HepG2 (cell line): ENCODE data around the gene PAK6. TPM values are rescaled to one million over a fixed set of nuclear protein-coding genes. Genes with fewer than 3 reads are reported as not detected.

ENCODE experiments used
- ATAC-seq: fragments of 200-7000 bp; cut with Tn5 transposase; 3 replicates; pipeline ENCODE4 v1.9.1; 2020; ENCODE audit warnings: mild to moderate bottlenecking, moderate library complexity
- BruUV-seq: library from RNA; stranded (reverse); fragments of 400-500 nt; replicated peaks from 2 replicates; lab custom pipeline; 2021; lab: Mats Ljungman, UMichigan
- CTCF ChIA-PET: fragments of 300-600 bp; formaldehyde crosslinking; extraction: SDS; loops from one replicate; lab custom pipeline; 2021; ENCODE audit warnings: low total read pairs, inconsistent platforms, low intra/inter-chr PET ratio; lab: Yijun Ruan, JAX
- POLR2A ChIA-PET: fragments of 350-600 bp; sonication (Branson Sonifier 250); formaldehyde crosslinking; loops from one replicate; lab custom pipeline; 2020; ENCODE audit warnings: antibody characterized with exemption, inconsistent platforms; lab: Yijun Ruan, JAX
- DNase-seq: peaks from one replicate; pipeline ENCODE4 v3.0.0-alpha.2; 2015; ENCODE audit warnings: low spot score
- FAIRE-seq: peaks from 3 replicates; lab custom pipeline; 2011; peaks lifted over from hg19 to GRCh38; lab: Jason Lieb, UNC
- H2AFZ ChIP-seq: one replicate; pipeline ENCODE4 v1.6.1; 2011; ENCODE audit warnings: low read length, inconsistent platforms
- H3K27ac ChIP-seq: fragments of 300-600 bp; 3 replicates; pipeline ENCODE4 v1.8.0; 2011; ENCODE audit warnings: mixed run types, mild to moderate bottlenecking, mixed read lengths, low read length, inconsistent platforms; ENCODE audit not compliant: insufficient read depth; ENCODE audit errors: extremely low read length
- H3K27me3 ChIP-seq, 2 experiments: fragments of 200-600 bp in 1 of 2; 2 replicates in 1 of 2; 3 replicates in 1 of 2; pipeline versions ENCODE4 v1.6.0 to v1.8.0; 2011; ENCODE audit warnings: low read length in 2 of 2, mild to moderate bottlenecking in 2 of 2, moderate library complexity in 2 of 2, inconsistent platforms in 1 of 2; ENCODE audit not compliant: insufficient read depth in 2 of 2, control insufficient read depth in 1 of 2
- H3K36me3 ChIP-seq, 2 experiments: fragments of 200-600 bp in 1 of 2; replicated peaks in 1 of 2; 2 replicates in 1 of 2; 3 replicates in 1 of 2; pipeline versions ENCODE4 v1.5.1 to v1.8.0; 2011; ENCODE audit warnings: low read length in 2 of 2, inconsistent platforms in 1 of 2; ENCODE audit not compliant: insufficient read depth in 2 of 2, control insufficient read depth in 1 of 2
- H3K4me1 ChIP-seq: 2 replicates; pipeline ENCODE4 v1.5.1; 2012; ENCODE audit warnings: low read length, inconsistent platforms; ENCODE audit not compliant: insufficient read depth
- H3K4me2 ChIP-seq: 2 replicates; pipeline ENCODE4 v1.6.0; 2011; ENCODE audit warnings: low read depth, low read length, inconsistent platforms
- H3K4me3 ChIP-seq, 3 experiments: fragments of 200-600 bp in 1 of 3; sonication (generic), shearing (Covaris generic) in 1 of 3; replicated peaks in 1 of 3; 2 replicates each; pipeline ENCODE4 v1.5.1; 2011 to 2016; ENCODE audit warnings: low read length in 3 of 3, inconsistent platforms in 2 of 3, low read depth in 2 of 3, mild to moderate bottlenecking in 2 of 3, control low read depth in 1 of 3, mixed read lengths in 1 of 3; ENCODE audit not compliant: insufficient read depth in 1 of 3
- H3K79me2 ChIP-seq: one replicate; pipeline ENCODE4 v1.6.1; 2011; ENCODE audit warnings: low read length, inconsistent platforms; ENCODE audit not compliant: insufficient read depth
- H3K9ac ChIP-seq: 2 replicates; pipeline ENCODE4 v1.6.0; 2011; ENCODE audit warnings: mild to moderate bottlenecking, low read depth, low read length, inconsistent platforms; ENCODE audit not compliant: insufficient read depth
- H3K9me3 ChIP-seq: 2 replicates; pipeline ENCODE4 v1.5.1; 2012; ENCODE audit warnings: mild to moderate bottlenecking, low read length
- H4K20me1 ChIP-seq: 2 replicates; pipeline ENCODE4 v1.6.0; 2011; ENCODE audit warnings: inconsistent platforms, mild to moderate bottlenecking, low read length, moderate library complexity; ENCODE audit not compliant: insufficient read depth
- CHD4 ChIP-seq: fragments of 200-600 bp; sonication (generic); IDR thresholded peaks from 2 replicates; pipeline ENCODE4 v1.7.0; 2017; ENCODE audit warnings: mild to moderate bottlenecking, low read length, borderline replicate concordance
- HDAC1 ChIP-seq: sonication (generic); formaldehyde crosslinking; IDR thresholded peaks from 2 replicates; pipeline ENCODE4 v1.5.1; 2020; ENCODE audit warnings: mild to moderate bottlenecking, missing genetic modification reagents
- HNRNPK ChIP-seq: fragments of 200-400 bp; formaldehyde crosslinking; IDR thresholded peaks from 2 replicates; pipeline ENCODE4 v1.6.1; 2018; ENCODE audit warnings: low read length, low read depth, moderate library complexity, mild to moderate bottlenecking; ENCODE audit not compliant: poor library complexity, severe bottlenecking
- LCORL ChIP-seq, 2 experiments: fragments of 450-650 bp in 1 of 2; sonication (generic) in 1 of 2; formaldehyde crosslinking in 1 of 2; IDR thresholded peaks; 2 replicates each; pipeline versions ENCODE4 v1.5.0 to v1.6.1; 2017 to 2020; ENCODE audit warnings: antibody characterized with exemption in 1 of 2, missing genetic modification reagents in 1 of 2
- NR2F6 ChIP-seq, 2 experiments: IDR thresholded peaks; 2 replicates each; pipeline ENCODE4 v1.6.1; 2016; ENCODE audit warnings: antibody characterized with exemption in 1 of 2, mild to moderate bottlenecking in 1 of 2
- RNF219 ChIP-seq: sonication (generic); formaldehyde crosslinking; IDR thresholded peaks from 2 replicates; pipeline ENCODE4 v1.5.0; 2020; ENCODE audit warnings: mild to moderate bottlenecking, missing genetic modification reagents
- TRAFD1 ChIP-seq: sonication (generic); formaldehyde crosslinking; IDR thresholded peaks from 2 replicates; pipeline ENCODE4 v1.5.1; 2020; ENCODE audit warnings: missing genetic modification reagents, mild to moderate bottlenecking, borderline replicate concordance
- ZBTB3 ChIP-seq: sonication (generic); formaldehyde crosslinking; IDR thresholded peaks from 2 replicates; pipeline ENCODE4 v1.4.0; 2020; ENCODE audit warnings: low read depth, mild to moderate bottlenecking, moderate library complexity, missing genetic modification reagents, borderline replicate concordance
- ZNF317 ChIP-seq: sonication (generic); formaldehyde crosslinking; IDR thresholded peaks from 2 replicates; pipeline ENCODE4 v1.5.0; 2020; ENCODE audit warnings: mild to moderate bottlenecking, missing genetic modification reagents
- WGBS: methylation state at CpG from one replicate; pipeline ENCODE4 v1.1.6; 2017; ENCODE audit warnings: low lambda C conversion rate; 5-methylcytosine and 5-hydroxymethylcytosine counted together
- in situ Hi-C: cut with HindIII; loops from 2 replicates; pipeline ENCODE4 v1.10.0; 2017; ENCODE audit warnings: low pct_unique_long_range_greater_than_20kb; ENCODE audit not compliant: extremely low pct_ligation_motif_present
- intact Hi-C: fragments of 100-400 bp; cut with micrococcal nuclease; formaldehyde crosslinking; loops from one replicate; pipeline ENCODE4 v1.10.0; 2022; ENCODE audit not compliant: unreplicated experiment
- polyA plus RNA-seq, 8 experiments: library from polyadenylated mRNA; depleted of rRNA in 3 of 8; stranded (reverse) in 7 of 8; unstranded in 1 of 8; fragments of >200 nt; fragmentation: Illumina TruSeq in 4 of 8; extraction: Trizol in 4 of 8; gene quantifications; 2 replicates each; pipeline versions ENCODE4 v1.2.1 to v1.2.3, GENCODE V29; 2011 to 2016; ENCODE audit warnings: low read depth in 4 of 8, missing spikeins in 1 of 8, mixed read lengths in 1 of 8; ENCODE audit not compliant: insufficient read depth in 1 of 8
- total RNA-seq, 5 experiments: library from RNA; depleted of rRNA; stranded (reverse); fragments of >200 nt; fragmentation: Illumina TruSeq; extraction: Trizol; gene quantifications; 2 replicates each; pipeline ENCODE4 v1.2.3, GENCODE V29; 2016; ENCODE audit warnings: low read depth in 1 of 5

PAK6 gene
- total and polyA plus RNA-seq, 2 of the 13 experiments (the other 11 are each of a cell fraction or from before 2014, with no cell fraction given) = 0.07 TPM; not detected in 1

DNA sequence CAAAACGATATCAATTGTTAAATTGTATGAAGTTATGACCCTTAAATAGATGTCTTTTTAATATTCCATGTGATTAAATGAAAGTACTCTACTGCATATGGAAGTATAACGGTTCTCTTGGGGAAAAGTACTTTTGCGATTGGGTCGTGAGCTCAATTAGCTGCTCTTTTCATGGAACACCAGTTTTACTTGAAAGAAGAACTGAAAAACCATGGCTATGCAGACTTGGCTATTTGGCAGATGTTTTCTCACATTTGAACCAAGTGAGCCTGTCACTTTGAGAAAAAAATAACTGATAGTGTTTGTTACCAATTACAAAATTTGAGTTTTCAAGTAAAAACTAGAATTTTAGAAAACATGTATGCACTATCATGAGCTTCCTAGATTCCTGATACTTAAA, 78.7 kb downstream of the PAK6 start (continued):
- no peak for TF ChIP-seq TRAFD1 (CRISPR knock-in tag)
- no peak for TF ChIP-seq HNRNPK
- no peak for TF ChIP-seq ZBTB3 (CRISPR knock-in tag)

DNA sequence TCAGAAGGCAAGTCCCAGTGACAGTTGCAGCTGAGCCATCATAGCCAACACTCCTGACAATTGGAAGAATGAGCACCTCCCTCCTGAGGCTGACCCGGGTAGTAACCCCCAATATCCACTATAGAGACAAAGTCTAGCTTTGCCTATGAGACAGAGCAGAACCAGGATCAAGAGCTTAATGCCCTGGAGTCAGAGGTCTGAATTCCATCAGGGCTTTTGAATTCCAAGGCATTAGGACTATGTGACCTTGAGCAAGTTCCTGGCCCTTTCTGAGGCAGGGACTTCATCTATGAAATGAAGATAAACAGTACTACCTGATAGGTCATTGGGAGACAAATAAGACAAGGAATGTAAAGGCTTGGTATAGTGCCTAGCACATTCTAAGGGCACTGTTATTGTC, 81.5 kb downstream of the PAK6 start:
- H3K9me3 ChIP-seq = no peaks in the 10 kb centered on the region
- FAIRE-seq (no peak), ATAC-seq (no peak), DNase-seq (peak; percentile 29)
- intact Hi-C loops (loop anchor here (5.0 kb wide), 1 partner anchor 102 kb away; no protein-coding TSS in a partner anchor), in situ Hi-C loops (no loop called here)
- WGBS = no CpG with 5 or more reads among the region's 1 CpG
- no peak overlapping the region for H3K4me3 ChIP-seq
- CTCF ChIA-PET = interaction anchor here (1.1 to 4.6 kb wide), 4 partner anchors 18 to 101 kb away, joined by 5 to 19 read pairs (median 10); partner anchors contain the start of gene CCDC9B
- H3K79me2 ChIP-seq = no peaks in the 10 kb centered on the region
- peaks cover under 1 to 11% of the 10 kb centered on the region in 2 experiments; a peak in 2 of 5 replicates for H3K27me3 ChIP-seq
- no peak overlapping the region for H2AFZ ChIP-seq
- no TSS peak for BruUV-seq
- H4K20me1 ChIP-seq = no peaks in the 10 kb centered on the region
- H3K4me1 ChIP-seq = peaks cover 40% of the 10 kb centered on the region
- no peak overlapping the region for H3K27ac ChIP-seq
- POLR2A ChIA-PET = no interaction called here
- H3K9ac ChIP-seq = no peak overlapping the region
- H3K36me3 ChIP-seq = no peaks in the 10 kb centered on the region
- no peak for TF ChIP-seq CHD4
- no peak for TF ChIP-seq HDAC1
- TF ChIP-seq NR2F6 (IDR thresholded peaks at IDR 0.05) = no peak
- no peak for TF ChIP-seq NR2F6 (CRISPR knock-in tag; IDR thresholded peaks at IDR 0.05)
- TF ChIP-seq RNF219 (CRISPR knock-in tag) = no peak
- no peak for TF ChIP-seq ZNF317 (CRISPR knock-in tag)
- TF ChIP-seq LCORL (IDR thresholded peaks at IDR 0.05) = no peak
- no peak for TF ChIP-seq LCORL (CRISPR knock-in tag; IDR thresholded peaks at IDR 0.05)
- H3K4me2 ChIP-seq = no peak overlapping the region
